Measurements from ENCODE around the gene CCDC12. TPM values are rescaled to one million over a fixed set of nuclear protein-coding genes. Genes with fewer than 3 reads are reported as not detected.

The CCDC12 gene
- total and polyA plus RNA-seq, 2 of the 13 experiments (the other 11 are each of a cell fraction or from before 2014, with no cell fraction given), result 30.1 to 49.5 TPM

DNA sequence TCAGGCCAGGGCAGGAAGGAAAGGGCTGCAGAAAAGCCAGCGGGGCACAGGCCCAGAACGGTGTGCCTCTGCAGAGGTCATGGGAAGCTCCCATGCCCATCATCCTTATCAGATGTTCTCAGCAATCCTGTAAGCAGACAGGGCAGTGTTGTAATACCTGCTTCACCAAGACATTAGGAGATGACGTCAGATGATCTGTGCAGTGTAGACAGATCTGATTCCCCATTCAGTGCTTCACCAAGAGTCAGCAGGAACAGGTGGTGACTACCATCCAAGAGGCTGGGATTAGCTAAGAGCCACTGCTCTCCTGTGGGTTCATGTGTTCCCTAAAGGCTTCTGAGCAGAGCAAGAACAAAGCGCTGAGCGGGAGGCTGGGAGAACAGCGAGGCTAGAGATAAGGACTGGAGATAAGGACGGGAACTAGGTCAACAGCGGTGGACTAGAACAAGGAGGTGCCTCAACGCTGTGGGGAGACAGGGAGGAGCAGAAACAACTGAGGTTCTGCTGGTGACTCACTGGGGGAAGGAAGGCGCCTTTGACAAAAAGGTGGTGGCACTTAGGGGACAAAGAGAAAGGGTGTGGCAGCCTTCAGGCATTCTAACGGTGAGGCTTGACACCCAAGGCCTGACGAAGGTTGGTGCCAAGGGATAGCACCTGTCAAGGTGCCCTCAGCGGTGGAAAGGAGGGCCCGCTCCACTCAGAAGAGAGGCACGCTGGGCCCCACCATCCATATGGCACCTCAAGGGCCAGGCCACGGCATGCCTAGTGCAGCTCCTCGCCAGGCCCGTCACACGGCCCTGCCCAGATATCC lies 28.4 kb downstream of the CCDC12 start (continued):
- TF ChIP-seq ZNF850 (CRISPR knock-in tag; conservative IDR thresholded peaks at IDR 0.05) (no peak), BCL6 (CRISPR knock-in tag; IDR thresholded peaks at IDR 0.05) (peak; percentile 78), ZNF572 (CRISPR knock-in tag; IDR thresholded peaks at IDR 0.05) (no peak), SRF (IDR thresholded peaks at IDR 0.05; ENCODE audit: low read depth, low read length) (no peak), GTF2F1 (IDR thresholded peaks at IDR 0.05; ENCODE audit: low read length) (no peak), CEBPB (IDR thresholded peaks at IDR 0.05; ENCODE audit: borderline replicate concordance, low read depth, low read length) (peak; percentile 49; the same call in 1 of the 2 replicates), CENPBD1 (CRISPR knock-in tag; IDR thresholded peaks at IDR 0.05; ENCODE audit: borderline replicate concordance, low read depth) (no peak), ZNF678 (CRISPR knock-in tag; IDR thresholded peaks at IDR 0.05) (no peak), FOSL2 (CRISPR knock-in tag; IDR thresholded peaks at IDR 0.05) (peak; percentile 85), KAT8 (CRISPR knock-in tag; IDR thresholded peaks at IDR 0.05) (no peak), ZSCAN31 (CRISPR knock-in tag; IDR thresholded peaks at IDR 0.05; ENCODE audit: low read depth) (no peak), ZFP62 (CRISPR knock-in tag; IDR thresholded peaks at IDR 0.05) (no peak), ZNF7 (CRISPR knock-in tag; IDR thresholded peaks at IDR 0.05) (no peak), ADNP (CRISPR knock-in tag; IDR thresholded peaks at IDR 0.05) (no peak), PHF8 (CRISPR knock-in tag; IDR thresholded peaks at IDR 0.05) (peak; percentile 34; the same call in 1 of the 2 replicates), ARID2 (CRISPR knock-in tag; IDR thresholded peaks at IDR 0.05; ENCODE audit: borderline replicate concordance) (no peak), ZNF367 (CRISPR knock-in tag; IDR thresholded peaks at IDR 0.05; ENCODE audit: borderline replicate concordance) (no peak), HCFC1 (IDR thresholded peaks at IDR 0.05; ENCODE audit: low read depth, low read length) (no peak), ZFP90 (CRISPR knock-in tag; IDR thresholded peaks at IDR 0.05; ENCODE audit: borderline replicate concordance) (no peak), SALL1 (CRISPR knock-in tag; IDR thresholded peaks at IDR 0.05) (peak; percentile 46; the same call in 1 of the 2 replicates), SP140L (CRISPR knock-in tag; IDR thresholded peaks at IDR 0.05; ENCODE audit: borderline replicate concordance) (no peak), ZNF430 (CRISPR knock-in tag; IDR thresholded peaks at IDR 0.05) (no peak), RBAK (CRISPR knock-in tag; IDR thresholded peaks at IDR 0.05) (0 out of 2 replicates have a peak, but pooled peaks have one; percentile 22), ZBTB44 (CRISPR knock-in tag; IDR thresholded peaks at IDR 0.05) (no peak), FOXM1 (CRISPR knock-in tag; IDR thresholded peaks at IDR 0.05) (no peak)
- TF ChIP-seq, protein P1, sequence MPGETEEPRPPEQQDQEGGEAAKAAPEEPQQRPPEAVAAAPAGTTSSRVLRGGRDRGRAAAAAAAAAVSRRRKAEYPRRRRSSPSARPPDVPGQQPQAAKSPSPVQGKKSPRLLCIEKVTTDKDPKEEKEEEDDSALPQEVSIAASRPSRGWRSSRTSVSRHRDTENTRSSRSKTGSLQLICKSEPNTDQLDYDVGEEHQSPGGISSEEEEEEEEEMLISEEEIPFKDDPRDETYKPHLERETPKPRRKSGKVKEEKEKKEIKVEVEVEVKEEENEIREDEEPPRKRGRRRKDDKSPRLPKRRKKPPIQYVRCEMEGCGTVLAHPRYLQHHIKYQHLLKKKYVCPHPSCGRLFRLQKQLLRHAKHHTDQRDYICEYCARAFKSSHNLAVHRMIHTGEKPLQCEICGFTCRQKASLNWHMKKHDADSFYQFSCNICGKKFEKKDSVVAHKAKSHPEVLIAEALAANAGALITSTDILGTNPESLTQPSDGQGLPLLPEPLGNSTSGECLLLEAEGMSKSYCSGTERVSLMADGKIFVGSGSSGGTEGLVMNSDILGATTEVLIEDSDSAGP (CRISPR knock-in tag; IDR thresholded peaks at IDR 0.05; ENCODE audit: borderline replicate concordance), result no peak
- TF ChIP-seq, protein P2, sequence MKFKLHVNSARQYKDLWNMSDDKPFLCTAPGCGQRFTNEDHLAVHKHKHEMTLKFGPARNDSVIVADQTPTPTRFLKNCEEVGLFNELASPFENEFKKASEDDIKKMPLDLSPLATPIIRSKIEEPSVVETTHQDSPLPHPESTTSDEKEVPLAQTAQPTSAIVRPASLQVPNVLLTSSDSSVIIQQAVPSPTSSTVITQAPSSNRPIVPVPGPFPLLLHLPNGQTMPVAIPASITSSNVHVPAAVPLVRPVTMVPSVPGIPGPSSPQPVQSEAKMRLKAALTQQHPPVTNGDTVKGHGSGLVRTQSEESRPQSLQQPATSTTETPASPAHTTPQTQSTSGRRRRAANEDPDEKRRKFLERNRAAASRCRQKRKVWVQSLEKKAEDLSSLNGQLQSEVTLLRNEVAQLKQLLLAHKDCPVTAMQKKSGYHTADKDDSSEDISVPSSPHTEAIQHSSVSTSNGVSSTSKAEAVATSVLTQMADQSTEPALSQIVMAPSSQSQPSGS (CRISPR knock-in tag; IDR thresholded peaks at IDR 0.05), result no peak
